Gastroesophageal sphincter (tissue), 3 donors: ENCODE results near the gene ZMIZ1.

Experiments
- POLR2A ChIP-seq, 2 donors: fragments of 450-650 bp; IDR thresholded peaks; one replicate each; pipeline ENCODE4 v1.6.1; 2017; ENCODE audit warnings: antibody characterized with exemption in 2 of 2, mild to moderate bottlenecking in 2 of 2, moderate library complexity in 1 of 2
- TF ChIP-seq, protein P1 (sequence below), 4 experiments: fragments of 200-600 bp in 2 of 4; fragments of 450-650 bp in 2 of 4; sonication (generic) in 1 of 4; IDR thresholded peaks; one replicate each; pipeline ENCODE4 v1.5.1; 2017 to 2019; ENCODE audit warnings: antibody characterized with exemption in 4 of 4, mild to moderate bottlenecking in 2 of 4, moderate library complexity in 2 of 4

DNA sequence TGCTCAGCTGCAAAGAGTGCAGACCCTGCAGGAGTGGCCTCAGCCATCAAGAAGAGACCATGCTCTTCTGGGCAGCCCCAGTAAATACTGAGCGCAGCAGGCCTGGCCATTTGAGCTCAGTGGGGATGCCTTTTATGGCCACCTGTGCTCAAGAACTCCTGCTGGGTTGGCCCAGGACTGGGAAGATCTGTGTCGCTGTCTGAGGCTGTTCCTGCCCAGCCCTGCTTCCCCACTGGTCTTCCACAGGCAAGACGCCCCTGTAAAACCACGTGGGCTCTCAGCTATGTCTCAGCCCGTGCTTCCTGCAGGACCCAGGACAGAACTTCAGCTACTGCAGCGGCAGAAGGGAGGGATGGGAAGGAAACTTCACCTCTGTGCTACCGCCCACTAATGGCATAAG, 268.0 kb downstream of the ZMIZ1 start:
- TF ChIP-seq, protein P1, sequence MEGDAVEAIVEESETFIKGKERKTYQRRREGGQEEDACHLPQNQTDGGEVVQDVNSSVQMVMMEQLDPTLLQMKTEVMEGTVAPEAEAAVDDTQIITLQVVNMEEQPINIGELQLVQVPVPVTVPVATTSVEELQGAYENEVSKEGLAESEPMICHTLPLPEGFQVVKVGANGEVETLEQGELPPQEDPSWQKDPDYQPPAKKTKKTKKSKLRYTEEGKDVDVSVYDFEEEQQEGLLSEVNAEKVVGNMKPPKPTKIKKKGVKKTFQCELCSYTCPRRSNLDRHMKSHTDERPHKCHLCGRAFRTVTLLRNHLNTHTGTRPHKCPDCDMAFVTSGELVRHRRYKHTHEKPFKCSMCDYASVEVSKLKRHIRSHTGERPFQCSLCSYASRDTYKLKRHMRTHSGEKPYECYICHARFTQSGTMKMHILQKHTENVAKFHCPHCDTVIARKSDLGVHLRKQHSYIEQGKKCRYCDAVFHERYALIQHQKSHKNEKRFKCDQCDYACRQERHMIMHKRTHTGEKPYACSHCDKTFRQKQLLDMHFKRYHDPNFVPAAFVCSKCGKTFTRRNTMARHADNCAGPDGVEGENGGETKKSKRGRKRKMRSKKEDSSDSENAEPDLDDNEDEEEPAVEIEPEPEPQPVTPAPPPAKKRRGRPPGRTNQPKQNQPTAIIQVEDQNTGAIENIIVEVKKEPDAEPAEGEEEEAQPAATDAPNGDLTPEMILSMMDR (IDR thresholded peaks at IDR 0.05) = no peak
- no peak for TF ChIP-seq POLR2A (IDR thresholded peaks at IDR 0.05)
